DMS79 (cell line): ENCODE measurements around the gene RABGAP1L.
"Not testable (repeated sequence)": the region's sequence is repeated elsewhere in the genome, so short reads cannot be mapped to it uniquely, and the experiment has no call there.

Experiments used
- DNase-seq: peaks from one replicate; lab custom pipeline; 2025; lab: John Stamatoyannopoulos, UW

Gene RABGAP1L

DNA sequence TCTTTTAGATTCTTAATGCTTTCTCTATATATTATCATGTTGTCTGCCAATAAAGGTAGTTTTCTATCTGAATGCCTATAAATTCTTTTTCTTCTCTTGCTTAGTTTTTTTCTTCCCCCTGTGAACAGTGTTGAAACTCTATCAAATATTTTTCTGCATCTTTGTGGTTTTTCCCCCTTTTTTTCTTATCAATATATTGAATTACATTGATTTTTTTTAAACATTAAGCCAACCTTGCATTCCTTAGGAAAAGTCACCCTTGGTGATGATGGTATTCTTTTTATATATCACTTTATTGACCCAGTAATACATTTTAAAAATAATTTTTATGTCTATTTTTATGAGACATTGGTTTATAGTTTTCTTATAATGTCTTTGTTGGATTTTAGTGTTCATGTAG lies 131.7 kb downstream of the RABGAP1L start:
- DNase-seq: no peak

- no peak for DNase-seq
Observed at GRCh38 chr1:174296309-174296708, 137.0 kb downstream of the RABGAP1L start.

DNA sequence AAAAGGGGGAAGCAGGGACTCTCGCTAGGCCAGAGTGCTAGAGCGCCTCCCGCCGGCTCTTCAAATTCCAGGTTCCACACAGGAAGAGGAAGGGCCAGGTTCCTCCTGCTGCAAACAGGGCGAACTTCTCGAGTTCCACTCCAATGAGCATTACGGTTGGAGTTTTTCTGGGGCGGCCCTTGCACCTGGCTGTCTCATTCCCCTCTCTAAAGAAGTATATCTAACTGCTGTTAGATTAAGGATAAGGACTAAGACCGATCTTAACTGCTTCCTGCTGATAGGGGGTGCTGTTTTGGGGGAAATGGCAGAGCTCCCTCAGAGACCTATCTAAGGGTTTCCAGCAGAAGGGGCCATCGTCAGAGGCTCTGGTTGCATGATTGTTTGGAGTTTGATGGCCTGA lies 138.0 kb downstream of the RABGAP1L start:
- no peak for DNase-seq

- no peak for DNase-seq
Observed at GRCh38 chr1:174301295-174302077, 142.2 kb downstream of the RABGAP1L start.

GRCh38 chr1:174308604-174309003 lies 149.3 kb downstream of the RABGAP1L start:
- no peak for DNase-seq

- no peak for DNase-seq
Observed at GRCh38 chr1:174309490-174309889, 150.2 kb downstream of the RABGAP1L start.

DNA sequence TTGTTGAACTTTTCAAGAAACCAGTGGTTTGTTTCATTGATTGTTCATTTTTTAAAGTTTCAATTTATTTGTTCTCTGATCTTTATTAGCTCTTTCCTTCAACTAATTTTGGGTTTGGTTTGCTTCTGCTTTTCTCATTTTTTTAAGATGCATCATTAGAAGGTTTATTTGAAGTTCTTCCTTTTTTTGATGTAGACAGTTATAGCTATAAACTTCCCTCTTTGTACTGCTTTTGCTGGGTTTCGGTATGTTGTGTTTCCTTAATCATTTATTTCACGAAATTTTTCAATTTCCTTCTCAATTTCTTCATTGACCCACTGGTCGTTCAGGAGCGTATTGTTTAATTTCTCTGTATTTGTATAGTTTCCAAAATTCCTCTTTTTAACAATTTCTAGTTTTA lies 155.1 kb downstream of the RABGAP1L start:
- DNase-seq: no peak

DNA sequence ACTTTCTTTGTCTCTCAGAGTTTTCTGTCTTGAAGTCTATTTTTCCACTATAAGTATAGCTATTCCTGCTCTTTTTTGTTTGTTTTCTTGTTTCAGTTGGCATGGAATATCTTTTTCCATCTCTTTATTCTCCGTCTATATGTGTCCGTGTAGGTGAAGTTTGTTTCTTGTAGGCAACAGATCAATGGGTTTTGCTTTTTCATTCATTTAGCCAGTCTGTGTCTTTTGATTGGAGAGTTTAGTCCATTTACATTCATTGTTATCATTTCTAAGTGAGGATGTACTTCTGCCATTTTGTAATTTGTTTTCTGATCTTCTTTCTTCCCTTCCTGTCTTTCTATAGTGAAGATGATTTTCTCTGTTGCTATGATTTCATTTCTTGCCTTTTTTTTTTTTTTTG lies 155.9 kb downstream of the RABGAP1L start:
- DNase-seq: no peak

- not testable (repeated sequence) for DNase-seq
Observed at GRCh38 chr1:174320897-174321296, 161.6 kb downstream of the RABGAP1L start.

GRCh38 chr1:174322202-174322862 lies 163.0 kb downstream of the RABGAP1L start:
- no peak for DNase-seq

- no peak for DNase-seq
Observed at GRCh38 chr1:174324493-174324892, 165.2 kb downstream of the RABGAP1L start.

GRCh38 chr1:174324939-174325338 lies 165.6 kb downstream of the RABGAP1L start:
- DNase-seq: no peak

GRCh38 chr1:174326278-174326677 lies 167.0 kb downstream of the RABGAP1L start:
- no peak for DNase-seq

- DNase-seq: no peak
Observed at GRCh38 chr1:174333437-174333836, 174.1 kb downstream of the RABGAP1L start.

GRCh38 chr1:174337000-174337681 lies 177.8 kb downstream of the RABGAP1L start:
- DNase-seq: no peak

DNA sequence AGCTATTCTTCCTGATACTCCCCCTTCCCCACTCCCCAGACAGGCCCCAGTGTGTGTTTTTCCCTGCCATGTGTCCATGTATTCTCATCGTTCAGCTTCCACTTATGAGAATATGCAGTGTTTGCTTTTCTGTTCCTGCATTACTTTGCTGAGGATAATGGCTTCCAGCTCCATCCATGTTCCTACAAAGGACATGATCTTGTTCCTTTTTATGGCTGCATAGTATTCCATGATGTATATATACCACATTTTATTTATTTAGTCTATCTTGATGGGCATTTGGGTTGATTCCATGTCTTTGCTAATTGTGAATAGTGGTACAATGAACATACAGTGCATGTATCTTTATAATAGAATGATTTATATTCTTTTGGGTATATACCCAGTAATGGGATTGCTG lies 181.1 kb downstream of the RABGAP1L start:
- not testable (repeated sequence) for DNase-seq

DNA sequence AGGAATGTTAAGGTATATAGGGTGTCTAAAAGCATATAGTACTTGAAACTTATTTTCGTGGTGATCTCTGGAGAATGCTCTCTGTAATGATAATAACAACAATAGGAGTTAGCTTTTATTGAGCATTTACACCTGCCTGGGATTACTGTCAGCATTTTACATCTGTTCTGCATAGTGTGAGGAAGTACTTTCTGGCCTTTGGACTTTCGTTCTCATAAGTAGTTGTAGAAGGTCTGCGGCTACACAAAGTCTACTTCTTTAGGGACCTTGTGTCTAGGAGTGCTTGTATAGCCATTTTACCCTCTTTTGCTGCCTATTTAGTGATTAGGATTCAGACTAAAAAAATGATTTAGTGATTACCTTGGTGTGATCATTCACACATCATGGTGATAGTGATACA lies 184.8 kb downstream of the RABGAP1L start:
- DNase-seq: no peak

DNA sequence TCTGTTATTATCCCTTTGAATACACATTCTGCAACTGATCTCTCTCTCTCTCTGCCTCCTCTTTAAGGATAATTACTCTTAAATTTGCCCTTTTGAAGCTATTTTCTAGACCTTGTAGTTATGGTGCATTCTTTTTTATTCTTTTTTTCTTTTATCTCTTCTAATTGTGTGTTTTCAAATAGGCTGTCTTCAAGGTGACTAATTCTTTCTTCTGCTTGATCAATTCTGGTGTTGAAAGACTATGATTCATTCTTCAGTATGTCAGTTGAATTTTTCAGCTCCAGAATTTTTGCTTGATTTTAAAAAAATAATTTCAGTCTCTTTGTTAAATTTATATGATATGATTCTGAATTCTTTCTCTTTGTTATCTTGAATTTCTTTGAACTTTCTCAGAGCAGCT lies 192.8 kb downstream of the RABGAP1L start:
- DNase-seq: no peak

GRCh38 chr1:174352883-174353608 lies 193.7 kb downstream of the RABGAP1L start:
- DNase-seq: no peak

- no peak for DNase-seq
Observed at GRCh38 chr1:174358344-174358743, 199.0 kb downstream of the RABGAP1L start.

GRCh38 chr1:174358786-174359453 lies 199.6 kb downstream of the RABGAP1L start:
- DNase-seq: no peak

- DNase-seq: no peak
Observed at GRCh38 chr1:174359454-174359805, 200.1 kb downstream of the RABGAP1L start.
